GM19455 (cell line): ENCODE measurements around the gene CISD3.

Source experiments
- ATAC-seq: cut with Tn5 transposase; IDR thresholded peaks from one replicate; pipeline ENCODE4 v1.9.1; 2021; ENCODE audit not compliant: unreplicated experiment

The CISD3 gene

GRCh38 chr17:38727736-38728135 is 2.4 kb upstream of the CISD3 start:
- ATAC-seq: no peak

GRCh38 chr17:38728290-38728831 is 1.8 kb upstream of the CISD3 start:
- no peak for ATAC-seq

- no peak for ATAC-seq
These were observed 714 bp upstream of the CISD3 start for GRCh38 chr17:38729368-38729885.

GRCh38 chr17:38730526-38731379 is 612 bp downstream of the CISD3 start:
- ATAC-seq: no peak

- ATAC-seq: no peak
These were observed 1.6 kb downstream of the CISD3 start for GRCh38 chr17:38731526-38732294.

GRCh38 chr17:38732376-38733281 is 2.5 kb downstream of the CISD3 start:
- no peak for ATAC-seq

GRCh38 chr17:38733282-38733981 is 3.3 kb downstream of the CISD3 start:
- ATAC-seq: no peak

GRCh38 chr17:38733982-38734973 is 4.1 kb downstream of the CISD3 start:
- ATAC-seq: no peak

- ATAC-seq: no peak
These were observed 5.2 kb downstream of the CISD3 start for GRCh38 chr17:38735161-38735997.

GRCh38 chr17:38738007-38738662 is 8.0 kb downstream of the CISD3 start:
- no peak for ATAC-seq

- no peak for ATAC-seq
These were observed 8.5 kb downstream of the CISD3 start for GRCh38 chr17:38738686-38739085.

GRCh38 chr17:38739305-38739704 is 9.2 kb downstream of the CISD3 start:
- no peak for ATAC-seq

- ATAC-seq: no peak
These were observed 9.9 kb downstream of the CISD3 start for GRCh38 chr17:38740044-38740443.

GRCh38 chr17:38740806-38741205 is 10.7 kb downstream of the CISD3 start:
- ATAC-seq: no peak

GRCh38 chr17:38741461-38741860 is 11.3 kb downstream of the CISD3 start:
- ATAC-seq: no peak

- no peak for ATAC-seq
These were observed 11.8 kb downstream of the CISD3 start for GRCh38 chr17:38741921-38742410.
